Lung (tissue), 12 donors: ENCODE measurements around the gene CNDP2. TPM values are rescaled to one million over a fixed set of nuclear protein-coding genes. Genes with fewer than 3 reads are reported as not detected.

Experiments used
- ATAC-seq: fragments of 200-7000 bp; cut with Tn5 transposase; one replicate; pipeline ENCODE4 v1.9.1; 2020; ENCODE audit warnings: moderate number of reproducible peaks; ENCODE audit not compliant: insufficient read depth, low FRiP score
- DNase-seq, 3 donors: peaks; one replicate each; pipeline ENCODE4 v3.0.0-alpha.2; 2013 to 2017
- H3K27ac ChIP-seq, 2 donors: one replicate each; pipeline ENCODE4 v1.5.1; 2013; ENCODE audit warnings: mild to moderate bottlenecking in 2 of 2, moderate library complexity in 2 of 2, control low read depth in 1 of 2, inconsistent platforms in 1 of 2, low read depth in 1 of 2, low read length in 1 of 2
- H3K27me3 ChIP-seq, 3 donors: one replicate each; pipeline ENCODE4 v1.5.1; 2013; ENCODE audit warnings: low read length in 2 of 3; ENCODE audit not compliant: control insufficient read depth in 3 of 3, insufficient read depth in 3 of 3
- H3K36me3 ChIP-seq, 4 donors: one replicate each; pipeline ENCODE4 v1.5.1; 2013; ENCODE audit warnings: low read length in 4 of 4, mild to moderate bottlenecking in 1 of 4, moderate library complexity in 1 of 4; ENCODE audit not compliant: control insufficient read depth in 4 of 4, insufficient read depth in 4 of 4
- H3K4me1 ChIP-seq, 5 donors: one replicate each; pipeline ENCODE4 v1.5.1; 2013; ENCODE audit warnings: low read length in 5 of 5, mild to moderate bottlenecking in 2 of 5, moderate library complexity in 1 of 5; ENCODE audit not compliant: control insufficient read depth in 5 of 5, insufficient read depth in 5 of 5
- H3K4me3 ChIP-seq: one replicate; pipeline ENCODE4 v1.5.1; 2013; ENCODE audit warnings: mild to moderate bottlenecking, control low read depth, moderate library complexity
- H3K9ac ChIP-seq, 2 donors: one replicate each; pipeline ENCODE4 v1.5.1; 2013; ENCODE audit warnings: low read length in 2 of 2, control low read depth in 1 of 2; ENCODE audit not compliant: insufficient read depth in 1 of 2
- H3K9me3 ChIP-seq, 4 donors: one replicate each; pipeline ENCODE4 v1.5.1; 2013; ENCODE audit warnings: low read length in 3 of 4, mild to moderate bottlenecking in 1 of 4, moderate library complexity in 1 of 4; ENCODE audit not compliant: control insufficient read depth in 4 of 4, insufficient read depth in 3 of 4
- CTCF ChIP-seq: IDR thresholded peaks from 2 replicates; pipeline ENCODE4 v1.5.1; 2012; ENCODE audit warnings: mild to moderate bottlenecking; ENCODE audit errors: control extremely low read depth, extremely low read depth
- WGBS, 2 donors: extraction: QIAGEN DNeasy Blood & Tissue Kit; methylation state at CpG; one replicate each; pipeline ENCODE4 v1.1.7; 2013; 5-methylcytosine and 5-hydroxymethylcytosine counted together
- polyA plus RNA-seq, 2 donors: library from polyadenylated mRNA; stranded (reverse); fragments of 200-250 nt; gene quantifications; one replicate each; pipeline ENCODE4 v1.2.1, GENCODE V29; 2013
- total RNA-seq, 2 donors: library from RNA; depleted of rRNA in 1 of 2; stranded (reverse); fragments of >200 nt in 1 of 2; gene quantifications; one replicate each; pipeline ENCODE4 v1.2.1, GENCODE V29; 2014 to 2021
- donor health status: control.
- donor health status: control.
- donor health status: Bipolar disorder and iron deficiency.
- donor health status: healthy.
- donor health status: DM: yes; HTN: yes; CAD: no.

Gene CNDP2
- total and polyA plus RNA-seq, 4 donors, result 152 to 311 (median 191) TPM

- Histone ChIP-seq H3K27ac (no peak overlapping the region), H3K36me3 (no peaks in the 10 kb centered on the region), H3K4me3 (no peak overlapping the region), H3K4me1 (peaks cover 0 to 10% (median 0%) of the 10 kb centered on the region in 5 donors), H3K9ac (no peak overlapping the region), H3K27me3 (no peaks in the 10 kb centered on the region), H3K9me3 (peaks cover 0 to 4% (median 0%) of the 10 kb centered on the region in 4 donors)
- TF ChIP-seq CTCF, result no peak
- WGBS, 2 donors, result 71 to 79% methylated on average over 4 of the region's 4 CpGs
- no peak for ATAC-seq
- no peak for DNase-seq
Measured at GRCh38 chr18:74465775-74466174, 30.4 kb upstream of the CNDP2 start.

DNA sequence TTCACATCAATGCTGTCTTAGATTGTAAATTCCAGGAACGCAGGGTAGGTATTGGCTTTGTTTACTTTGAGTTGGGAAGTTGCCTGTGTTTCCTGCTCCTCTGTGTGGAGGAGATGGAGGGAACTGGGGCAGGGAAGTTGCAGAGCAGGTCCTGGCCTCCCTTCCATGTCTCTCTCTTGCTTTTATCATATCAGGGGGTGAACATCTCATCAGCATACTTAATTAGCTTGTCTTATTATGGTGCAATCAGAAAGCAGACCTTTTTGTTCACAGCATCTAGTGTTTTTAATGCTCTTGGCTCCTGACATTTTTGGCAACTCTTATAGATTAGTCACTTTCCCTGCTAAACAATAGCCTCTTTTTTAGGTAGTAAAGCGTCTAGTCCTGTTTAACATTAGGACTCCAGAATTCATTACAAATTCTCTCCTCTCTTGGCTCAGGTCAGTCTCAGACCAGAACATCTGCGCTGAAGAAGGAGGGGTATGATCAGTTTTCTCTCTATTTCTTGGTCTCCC, 27.6 kb upstream of the CNDP2 start:
- DNase-seq (no peak), ATAC-seq (no peak)
- Histone ChIP-seq H3K4me1 (peaks cover 0 to 8% (median 0%) of the 10 kb centered on the region in 5 donors), H3K9me3 (peaks cover 0 to 2% (median 0%) of the 10 kb centered on the region in 4 donors), H3K27me3 (no peaks in the 10 kb centered on the region), H3K27ac (no peak overlapping the region), H3K9ac (no peak overlapping the region), H3K36me3 (no peaks in the 10 kb centered on the region), H3K4me3 (no peak overlapping the region)
- TF ChIP-seq CTCF, result no peak
- WGBS, 2 donors, result 60 to 79% methylated on average over 3 of the region's 3 CpGs

DNA sequence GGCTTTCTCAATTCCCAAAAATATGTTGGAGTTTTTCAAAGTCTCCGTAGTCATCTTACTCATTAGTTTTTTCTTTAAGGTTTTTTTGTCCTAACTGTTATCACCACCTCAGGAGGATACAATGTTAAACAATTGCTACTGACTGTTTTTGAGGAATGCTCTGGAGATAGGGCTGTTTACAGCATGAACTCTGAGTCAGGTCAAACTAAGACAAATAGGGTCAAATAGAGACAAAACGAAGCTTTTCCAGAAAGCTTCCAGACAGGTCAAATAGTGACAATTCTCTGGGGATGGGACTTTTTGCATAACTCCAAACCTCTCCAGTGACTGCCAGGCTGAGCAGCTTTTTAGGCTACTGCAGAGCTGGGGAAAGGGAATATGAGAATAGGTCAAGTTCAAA, 23.9 kb upstream of the CNDP2 start:
- Histone ChIP-seq H3K4me1 (peaks cover 0 to 5% (median 0%) of the 10 kb centered on the region in 5 donors), H3K27me3 (no peaks in the 10 kb centered on the region), H3K9ac (no peak overlapping the region), H3K9me3 (no peaks in the 10 kb centered on the region), H3K36me3 (no peaks in the 10 kb centered on the region), H3K4me3 (no peak overlapping the region), H3K27ac (no peak overlapping the region)
- no peak for DNase-seq
- no peak for TF ChIP-seq CTCF
- 59 to 81% methylated on average over 2 of the region's 2 CpGs for WGBS, 2 donors
- no peak for ATAC-seq
